ENCODE measurements around the gene PLA2R1. TPM values are rescaled to one million over a fixed set of nuclear protein-coding genes. Genes with fewer than 3 reads are reported as not detected.
"Not testable (repeated sequence)": the region's sequence is repeated elsewhere in the genome, so short reads cannot be mapped to it uniquely, and the experiment has no call there.

Gene PLA2R1
- total RNA-seq, 1 experiment from 2014 or later = not detected

- in situ Hi-C loops (cut with HindIII; ENCODE audit: low sequenced_read_pairs); DNase-seq (ENCODE audit: low spot score): not testable (repeated sequence)
These were observed 23.8 kb downstream of the PLA2R1 start for GRCh38 chr2:160038662-160039061.

GRCh38 chr2:160036736-160037135 is 25.7 kb downstream of the PLA2R1 start:
- in situ Hi-C loops (cut with HindIII; ENCODE audit: low sequenced_read_pairs) = no loop called here
- no peak for DNase-seq (ENCODE audit: low spot score)

GRCh38 chr2:160035125-160035524 is 27.3 kb downstream of the PLA2R1 start:
- in situ Hi-C loops (cut with HindIII; ENCODE audit: low sequenced_read_pairs) = no loop called here
- DNase-seq (ENCODE audit: low spot score) = no peak

GRCh38 chr2:160034396-160034795 is 28.0 kb downstream of the PLA2R1 start:
- DNase-seq (ENCODE audit: low spot score) = no peak
- in situ Hi-C loops (cut with HindIII; ENCODE audit: low sequenced_read_pairs) = no loop called here

GRCh38 chr2:160033732-160034392 is 28.6 kb downstream of the PLA2R1 start:
- in situ Hi-C loops (cut with HindIII; ENCODE audit: low sequenced_read_pairs) = no loop called here
- DNase-seq (ENCODE audit: low spot score) = no peak

GRCh38 chr2:160029270-160029628 is 33.2 kb downstream of the PLA2R1 start:
- no peak for DNase-seq (ENCODE audit: low spot score)
- in situ Hi-C loops (cut with HindIII; ENCODE audit: low sequenced_read_pairs) = no loop called here

GRCh38 chr2:160028431-160029269 is 33.8 kb downstream of the PLA2R1 start:
- in situ Hi-C loops (cut with HindIII; ENCODE audit: low sequenced_read_pairs) = no loop called here
- peak; percentile 52 for DNase-seq (ENCODE audit: low spot score)

- no peak for DNase-seq (ENCODE audit: low spot score)
- in situ Hi-C loops (cut with HindIII; ENCODE audit: low sequenced_read_pairs) = no loop called here
These were observed 40.3 kb downstream of the PLA2R1 start for GRCh38 chr2:160022162-160022561.

GRCh38 chr2:160019374-160020090 is 42.9 kb downstream of the PLA2R1 start:
- DNase-seq (ENCODE audit: low spot score) = no peak
- in situ Hi-C loops (cut with HindIII; ENCODE audit: low sequenced_read_pairs) = no loop called here

GRCh38 chr2:160015746-160016145 is 46.7 kb downstream of the PLA2R1 start:
- in situ Hi-C loops (cut with HindIII; ENCODE audit: low sequenced_read_pairs) = no loop called here

GRCh38 chr2:160014227-160014626 is 48.2 kb downstream of the PLA2R1 start:
- in situ Hi-C loops (cut with HindIII; ENCODE audit: low sequenced_read_pairs) = no loop called here
- DNase-seq (ENCODE audit: low spot score) = no peak

More at GRCh38 chr2:160015746-160016145, 46.7 kb downstream of the PLA2R1 start:
- DNase-seq (ENCODE audit: low spot score) = no peak

- in situ Hi-C loops (cut with HindIII; ENCODE audit: low sequenced_read_pairs) = no loop called here
- no peak for DNase-seq (ENCODE audit: low spot score)
These were observed 51.9 kb downstream of the PLA2R1 start for GRCh38 chr2:160010361-160011145.

- in situ Hi-C loops (cut with HindIII; ENCODE audit: low sequenced_read_pairs) = no loop called here
- DNase-seq (ENCODE audit: low spot score) = no peak
These were observed 55.3 kb downstream of the PLA2R1 start for GRCh38 chr2:160007111-160007510.

- no peak for DNase-seq (ENCODE audit: low spot score)
- in situ Hi-C loops (cut with HindIII; ENCODE audit: low sequenced_read_pairs) = no loop called here
These were observed 55.9 kb downstream of the PLA2R1 start for GRCh38 chr2:160006475-160006874.

- in situ Hi-C loops (cut with HindIII; ENCODE audit: low sequenced_read_pairs) = no loop called here
These were observed 56.5 kb downstream of the PLA2R1 start for GRCh38 chr2:160005908-160006307.

GRCh38 chr2:160005476-160005875 is 56.9 kb downstream of the PLA2R1 start:
- in situ Hi-C loops (cut with HindIII; ENCODE audit: low sequenced_read_pairs) = no loop called here
- no peak for DNase-seq (ENCODE audit: low spot score)

More at GRCh38 chr2:160005908-160006307, 56.5 kb downstream of the PLA2R1 start:
- DNase-seq (ENCODE audit: low spot score) = no peak

- DNase-seq (ENCODE audit: low spot score) = no peak
- in situ Hi-C loops (cut with HindIII; ENCODE audit: low sequenced_read_pairs) = no loop called here
These were observed 63.5 kb downstream of the PLA2R1 start for GRCh38 chr2:159998961-159999360.

- no peak for DNase-seq (ENCODE audit: low spot score)
- in situ Hi-C loops (cut with HindIII; ENCODE audit: low sequenced_read_pairs) = no loop called here
These were observed 64.2 kb downstream of the PLA2R1 start for GRCh38 chr2:159998243-159998642.
